Natural killer cell (primary cell): ENCODE data around the gene CORO7. TPM values are rescaled to one million over a fixed set of nuclear protein-coding genes. Genes with fewer than 3 reads are reported as not detected.

Experiments
- ATAC-seq, 3 donors: fragments of 150-1000 bp in 2 of 3; fragments of 200-7000 bp in 1 of 3; cut with Tn5 transposase; 1 replicate in 1 of 3; 2 replicates in 2 of 3; pipeline ENCODE4 v1.10.0; 2021; ENCODE audit warnings: mild to moderate bottlenecking in 2 of 3, moderate library complexity in 2 of 3
- DNase-seq, 2 donors: peaks; one replicate each; pipeline versions ENCODE4 v3.0.0 to v3.0.0-alpha.2; 2013 to 2021; ENCODE audit warnings: mixed read lengths in 1 of 2
- H3K27ac ChIP-seq: one replicate; pipeline ENCODE4 v1.5.1; 2013; ENCODE audit warnings: mild to moderate bottlenecking, low read length
- H3K27me3 ChIP-seq: one replicate; pipeline ENCODE4 v1.6.1; 2013; ENCODE audit warnings: low read length; ENCODE audit not compliant: control insufficient read depth, insufficient read depth
- H3K36me3 ChIP-seq: one replicate; pipeline ENCODE4 v1.6.1; 2013; ENCODE audit warnings: low read length; ENCODE audit not compliant: control insufficient read depth, insufficient read depth
- H3K4me1 ChIP-seq: one replicate; pipeline ENCODE4 v1.6.1; 2013; ENCODE audit warnings: low read length; ENCODE audit not compliant: control insufficient read depth, insufficient read depth
- H3K4me3 ChIP-seq: one replicate; pipeline ENCODE4 v1.5.1; 2013; ENCODE audit warnings: low read length
- H3K9me3 ChIP-seq: one replicate; pipeline ENCODE4 v1.6.1; 2013; ENCODE audit warnings: low read length; ENCODE audit not compliant: control insufficient read depth, insufficient read depth
- H3K27ac Mint-ChIP-seq, 2 donors: one replicate each; pipeline ENCODE4 v1.8.0; 2022; ENCODE audit warnings: mild to moderate bottlenecking in 2 of 2, mixed read lengths in 2 of 2, moderate library complexity in 1 of 2
- H3K27me3 Mint-ChIP-seq, 2 donors: one replicate each; pipeline ENCODE4 v1.8.0; 2022; ENCODE audit warnings: low read depth in 2 of 2, mixed read lengths in 2 of 2
- H3K36me3 Mint-ChIP-seq: one replicate; pipeline ENCODE4 v1.8.0; 2022; ENCODE audit warnings: mixed read lengths
- H3K4me1 Mint-ChIP-seq, 2 donors: one replicate each; pipeline ENCODE4 v1.8.0; 2022; ENCODE audit warnings: mixed read lengths in 2 of 2
- H3K4me3 Mint-ChIP-seq: one replicate; pipeline ENCODE4 v1.8.0; 2022; ENCODE audit warnings: mild to moderate bottlenecking, moderate library complexity, mixed read lengths
- H3K9me3 Mint-ChIP-seq, 2 donors: one replicate each; pipeline ENCODE4 v1.8.0; 2022; ENCODE audit warnings: mixed read lengths in 2 of 2
- CTCF ChIP-seq: fragments of 200-600 bp; IDR thresholded peaks from one replicate; pipeline ENCODE4 v1.8.0; 2022; ENCODE audit warnings: antibody characterized with exemption
- WGBS: methylation state at CpG from one replicate; pipeline ENCODE4 v1.1.7; 2013; ENCODE audit warnings: missing lambda C conversion rate; ENCODE audit not compliant: insufficient coverage; 5-methylcytosine and 5-hydroxymethylcytosine counted together
- intact Hi-C: fragments of 100-400 bp; cut with micrococcal nuclease; formaldehyde crosslinking; loops from one replicate; pipeline ENCODE4 v1.14.2; 2022
- total RNA-seq, 4 donors: library from RNA; stranded (reverse); fragments of 120-200 nt in 1 of 4; gene quantifications; one replicate each; pipeline versions ENCODE4 v1.2.3 to v1.2.4, GENCODE V29; 2013 to 2022

The CORO7 gene
- total RNA-seq, 3 donors from 2014 or later (not counting 1 experiment from before 2014, with no cell fraction given) = 335 to 425 (median 415) TPM

DNA sequence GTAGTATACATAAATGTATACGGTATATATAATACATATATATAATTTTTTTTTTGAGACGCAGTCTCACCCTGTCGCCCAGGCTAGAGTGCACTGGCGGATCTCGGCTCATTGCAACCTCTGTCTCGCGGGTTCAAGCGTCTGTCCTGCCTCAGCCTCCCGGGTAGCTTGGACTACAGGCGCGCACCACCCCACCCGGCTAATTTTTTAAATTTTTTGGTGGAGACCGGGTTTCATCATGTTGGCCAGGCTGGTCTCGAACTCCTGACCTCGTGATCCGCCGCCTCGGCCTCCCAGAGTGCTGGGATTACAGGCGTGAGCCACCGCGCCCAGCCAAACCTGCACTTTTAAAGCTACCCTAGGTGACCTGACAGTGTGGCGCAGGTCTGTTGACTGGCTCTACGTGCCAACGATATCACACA lies 66.0 kb downstream of the CORO7 start:
- Histone ChIP-seq H3K4me1 (peaks cover 24% of the 10 kb centered on the region), H3K36me3 (peaks cover 8% of the 10 kb centered on the region), H3K27me3 (no peaks in the 10 kb centered on the region), H3K4me3 (peak overlapping the region; percentile 92), H3K27ac (peak overlapping the region; percentile 75), H3K9me3 (no peaks in the 10 kb centered on the region)
- Mint-ChIP-seq H3K36me3 (no peaks in the 10 kb centered on the region), H3K4me3 (peak overlapping the region; percentile 95), H3K27ac (peak overlapping the region; percentile 86 to 89), H3K9me3 (no peaks in the 10 kb centered on the region), H3K27me3 (no peaks in the 10 kb centered on the region), H3K4me1 (peaks cover 10 to 26% of the 10 kb centered on the region in 2 donors)
- WGBS = 32% methylated on average over 23 of the region's 24 CpGs
- DNase-seq (no peak), ATAC-seq (no peak)
- intact Hi-C loops = no loop called here
- TF ChIP-seq CTCF = no peak

DNA sequence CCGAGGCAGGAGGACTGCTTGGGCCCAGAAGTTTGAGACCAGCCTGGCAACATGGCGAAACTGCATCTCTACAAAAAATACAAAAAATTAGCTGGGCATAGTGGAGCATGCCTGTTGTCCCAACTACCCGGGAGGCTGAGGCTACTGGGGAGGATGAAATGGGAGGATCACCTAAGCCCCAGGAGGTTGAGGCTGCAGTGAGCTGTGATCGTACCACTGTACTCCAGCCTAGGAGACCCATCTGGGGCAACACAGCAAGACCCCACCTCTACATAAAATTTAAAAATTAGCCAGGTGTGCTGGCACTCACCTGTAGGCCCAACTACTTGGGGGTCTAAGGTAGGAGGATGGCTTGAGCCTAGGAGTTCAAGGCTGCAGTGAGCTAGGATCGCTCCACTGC lies 67.1 kb downstream of the CORO7 start:
- peak overlapping the region; percentile 37 for H3K4me3 Mint-ChIP-seq

GRCh38 chr16:4347765-4348509 lies 68.5 kb downstream of the CORO7 start:
- H3K9me3 ChIP-seq = no peaks in the 10 kb centered on the region
- no peaks in the 10 kb centered on the region for H3K9me3 Mint-ChIP-seq
- peak overlapping the region in 1 of 2 donors; percentile 67 for H3K27ac Mint-ChIP-seq
- no peak overlapping the region for H3K4me3 ChIP-seq
- DNase-seq (no peak), ATAC-seq (no peak)
- intact Hi-C loops = no loop called here
- peaks cover 24% of the 10 kb centered on the region for H3K4me1 ChIP-seq
- H3K4me1 Mint-ChIP-seq = peaks cover 10 to 26% of the 10 kb centered on the region in 2 donors
- H3K36me3 ChIP-seq = peaks cover under 1% of the 10 kb centered on the region
- TF ChIP-seq CTCF = no peak
- H3K27me3 Mint-ChIP-seq = no peaks in the 10 kb centered on the region
- 90% methylated on average over 17 of the region's 17 CpGs for WGBS
- no peak overlapping the region for H3K27ac ChIP-seq
- no peaks in the 10 kb centered on the region for H3K27me3 ChIP-seq
- H3K36me3 Mint-ChIP-seq = no peaks in the 10 kb centered on the region
- H3K4me3 Mint-ChIP-seq = no peak overlapping the region

More for the DNA sequence above, 67.1 kb downstream of the CORO7 start:
- ATAC-seq (no peak), DNase-seq (no peak)
- Histone ChIP-seq H3K27ac (no peak overlapping the region), H3K36me3 (peaks cover 3% of the 10 kb centered on the region), H3K9me3 (no peaks in the 10 kb centered on the region), H3K4me3 (no peak overlapping the region), H3K4me1 (peaks cover 24% of the 10 kb centered on the region), H3K27me3 (no peaks in the 10 kb centered on the region)
- Mint-ChIP-seq H3K4me1 (peaks cover 10 to 26% of the 10 kb centered on the region in 2 donors), H3K9me3 (no peaks in the 10 kb centered on the region), H3K36me3 (no peaks in the 10 kb centered on the region), H3K27me3 (no peaks in the 10 kb centered on the region), H3K27ac (no peak overlapping the region)
- TF ChIP-seq CTCF = no peak
- WGBS = 98% methylated on average over 5 of the region's 5 CpGs
- intact Hi-C loops = no loop called here
